ENCODE measurements around the gene RBM10. TPM values are rescaled to one million over a fixed set of nuclear protein-coding genes. Genes with fewer than 3 reads are reported as not detected.

RBM10 gene
- total and polyA plus RNA-seq, 7 donors = 18.2 to 33.8 (median 25.0) TPM

DNA sequence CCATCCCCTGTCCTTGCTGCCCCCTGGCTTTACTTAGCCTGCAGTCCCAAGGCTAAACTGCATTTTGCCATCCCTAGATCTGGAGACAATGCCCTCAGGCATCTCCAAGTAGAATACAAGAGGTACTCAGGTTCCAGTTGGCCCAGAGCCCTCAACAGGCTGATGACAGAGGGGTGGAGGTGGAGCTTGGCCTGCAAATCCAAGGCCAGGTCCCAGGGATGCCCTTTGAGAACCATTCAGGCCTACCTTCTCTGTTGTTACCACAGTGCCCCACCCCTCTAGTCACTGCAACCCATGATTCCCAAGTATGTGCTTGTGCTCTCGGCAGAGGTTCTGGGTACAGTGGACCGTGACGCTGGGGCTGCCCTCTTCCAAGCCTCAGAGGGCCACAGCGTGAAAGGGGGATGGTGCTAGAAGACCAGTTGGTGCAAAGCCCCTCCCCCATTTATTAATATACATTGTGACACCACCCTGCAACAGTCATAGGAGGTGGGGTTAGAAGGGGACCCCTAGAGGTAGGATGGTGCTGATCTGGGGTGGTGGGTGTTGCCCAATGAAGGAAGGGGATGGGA lies 42.2 kb downstream of the RBM10 start:
- DNase-seq = peak in 1 of 2 donors; percentile 47
- Histone ChIP-seq H3K27ac (no peak overlapping the region), H3K4me1 (peaks cover 3% of the 10 kb centered on the region), H3K36me3 (ENCODE audit: insufficient read depth in 1 of 2, low read depth in 1 of 2) (peaks cover 0 to 28% of the 10 kb centered on the region in 2 donors), H3K4me3 (no peak overlapping the region), H3K9me3 (no peaks in the 10 kb centered on the region), H3K27me3 (ENCODE audit: insufficient read depth in 3 of 3, low read length in 2 of 3) (peaks cover 0 to 7% (median 0%) of the 10 kb centered on the region in 3 donors)
- 66 to 77% (median 70%) methylated on average over 3 to 4 of the region's 4 CpGs for WGBS, 3 donors
- ATAC-seq = no peak
- TF ChIP-seq, protein P1, sequence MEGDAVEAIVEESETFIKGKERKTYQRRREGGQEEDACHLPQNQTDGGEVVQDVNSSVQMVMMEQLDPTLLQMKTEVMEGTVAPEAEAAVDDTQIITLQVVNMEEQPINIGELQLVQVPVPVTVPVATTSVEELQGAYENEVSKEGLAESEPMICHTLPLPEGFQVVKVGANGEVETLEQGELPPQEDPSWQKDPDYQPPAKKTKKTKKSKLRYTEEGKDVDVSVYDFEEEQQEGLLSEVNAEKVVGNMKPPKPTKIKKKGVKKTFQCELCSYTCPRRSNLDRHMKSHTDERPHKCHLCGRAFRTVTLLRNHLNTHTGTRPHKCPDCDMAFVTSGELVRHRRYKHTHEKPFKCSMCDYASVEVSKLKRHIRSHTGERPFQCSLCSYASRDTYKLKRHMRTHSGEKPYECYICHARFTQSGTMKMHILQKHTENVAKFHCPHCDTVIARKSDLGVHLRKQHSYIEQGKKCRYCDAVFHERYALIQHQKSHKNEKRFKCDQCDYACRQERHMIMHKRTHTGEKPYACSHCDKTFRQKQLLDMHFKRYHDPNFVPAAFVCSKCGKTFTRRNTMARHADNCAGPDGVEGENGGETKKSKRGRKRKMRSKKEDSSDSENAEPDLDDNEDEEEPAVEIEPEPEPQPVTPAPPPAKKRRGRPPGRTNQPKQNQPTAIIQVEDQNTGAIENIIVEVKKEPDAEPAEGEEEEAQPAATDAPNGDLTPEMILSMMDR (IDR thresholded peaks at IDR 0.05) = no peak
- intact Hi-C loops (cut with DNase I) = no loop called here

DNA sequence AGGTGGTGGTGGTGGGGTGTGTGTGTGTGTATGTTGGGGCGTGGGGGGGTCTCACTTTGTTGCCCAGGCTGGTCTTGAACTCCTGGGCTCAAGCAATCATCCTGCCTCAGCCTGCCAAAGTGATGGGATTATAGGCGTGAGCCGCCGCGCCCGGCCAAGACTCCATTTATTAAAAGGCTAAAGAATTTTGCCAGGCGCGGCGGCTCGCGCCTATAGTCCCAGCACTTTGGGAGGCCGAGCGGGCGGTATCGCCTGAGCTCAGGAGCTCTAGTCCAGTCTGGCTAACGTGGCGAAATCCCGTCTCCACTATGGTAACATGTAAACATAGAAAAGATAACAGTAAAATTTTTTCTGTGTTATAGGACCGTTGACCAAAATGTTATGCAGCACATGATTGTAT lies 44.9 kb downstream of the RBM10 start:
- Histone ChIP-seq H3K4me3 (no peak overlapping the region), H3K9me3 (no peaks in the 10 kb centered on the region), H3K27ac (no peak overlapping the region), H3K4me1 (peaks cover 13% of the 10 kb centered on the region), H3K27me3 (ENCODE audit: insufficient read depth in 3 of 3, low read length in 2 of 3) (no peaks in the 10 kb centered on the region), H3K36me3 (ENCODE audit: insufficient read depth in 1 of 2, low read depth in 1 of 2) (peaks cover 0 to 18% of the 10 kb centered on the region in 2 donors)
- intact Hi-C loops (cut with DNase I) = loop anchor here (5.0 kb wide), 2 partner anchors 332 to 837 kb away; no protein-coding TSS in a partner anchor
- TF ChIP-seq, protein P1 (IDR thresholded peaks at IDR 0.05) = no peak
- WGBS, 3 donors = 62 to 81% (median 73%) methylated on average over 18 to 19 of the region's 19 CpGs
- peak in 1 of 2 donors; percentile 42 for DNase-seq
- ATAC-seq = no peak

- Histone ChIP-seq H3K27ac (peak overlapping the region; percentile 55), H3K9me3 (no peaks in the 10 kb centered on the region), H3K4me1 (peaks cover 20% of the 10 kb centered on the region), H3K36me3 (ENCODE audit: insufficient read depth in 1 of 2, low read depth in 1 of 2) (peaks cover 0 to 13% of the 10 kb centered on the region in 2 donors), H3K4me3 (peak overlapping the region; percentile 81), H3K27me3 (ENCODE audit: insufficient read depth in 3 of 3, low read length in 2 of 3) (no peaks in the 10 kb centered on the region)
- 2 to 15% (median 3%) methylated on average over 28 to 40 of the region's 40 CpGs for WGBS, 3 donors
- intact Hi-C loops (cut with DNase I) = loop anchor here (5.0 kb wide), 2 partner anchors 332 to 837 kb away; no protein-coding TSS in a partner anchor
- TF ChIP-seq, protein P1 (IDR thresholded peaks at IDR 0.05) = no peak
- ATAC-seq (peak; percentile 84 to 88 (median 85)), DNase-seq (peak; percentile 88 to 94)
These were observed 45.6 kb downstream of the RBM10 start for GRCh38 chrX:47190445-47191269.

DNA sequence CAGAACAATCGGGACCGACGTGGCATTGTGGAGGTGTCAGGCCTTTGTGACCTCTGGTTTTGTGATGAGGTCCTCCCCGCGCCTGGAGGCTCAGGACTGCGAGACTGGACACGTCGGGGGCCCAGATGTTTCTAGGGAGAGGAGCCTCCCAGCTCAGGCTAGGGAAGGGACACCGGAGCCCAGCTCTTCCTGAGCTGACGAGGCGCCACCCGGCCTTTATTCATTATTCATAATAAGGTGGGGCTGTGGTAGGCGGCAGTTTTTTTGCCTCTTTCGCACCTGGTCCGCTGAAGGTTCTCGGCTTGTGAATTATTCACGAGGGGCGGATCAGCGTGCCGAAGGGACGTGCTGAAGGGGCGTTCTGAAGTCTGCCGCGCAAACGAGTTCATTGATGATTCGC lies 46.3 kb downstream of the RBM10 start:
- H3K27me3 ChIP-seq (ENCODE audit: insufficient read depth in 3 of 3, low read length in 2 of 3) = no peaks in the 10 kb centered on the region
- H3K27ac ChIP-seq = no peak overlapping the region
- peak in 1 of 2 donors; percentile 43 for DNase-seq
- peak in 1 of 4 donors; percentile 6 for ATAC-seq
- intact Hi-C loops (cut with DNase I) = loop anchor here (5.0 kb wide), 2 partner anchors 331 to 836 kb away; no protein-coding TSS in a partner anchor
- no peaks in the 10 kb centered on the region for H3K9me3 ChIP-seq
- H3K36me3 ChIP-seq (ENCODE audit: insufficient read depth in 1 of 2, low read depth in 1 of 2) = peaks cover 0 to 6% of the 10 kb centered on the region in 2 donors
- peaks cover 27% of the 10 kb centered on the region for H3K4me1 ChIP-seq
- WGBS, 3 donors = 11 to 33% (median 23%) methylated on average over 26 of the region's 26 CpGs
- TF ChIP-seq, protein P1 (IDR thresholded peaks at IDR 0.05) = no peak
- H3K4me3 ChIP-seq = peak overlapping the region; percentile 81
